Measurements from ENCODE around the gene COL15A1.

Gene COL15A1

DNA sequence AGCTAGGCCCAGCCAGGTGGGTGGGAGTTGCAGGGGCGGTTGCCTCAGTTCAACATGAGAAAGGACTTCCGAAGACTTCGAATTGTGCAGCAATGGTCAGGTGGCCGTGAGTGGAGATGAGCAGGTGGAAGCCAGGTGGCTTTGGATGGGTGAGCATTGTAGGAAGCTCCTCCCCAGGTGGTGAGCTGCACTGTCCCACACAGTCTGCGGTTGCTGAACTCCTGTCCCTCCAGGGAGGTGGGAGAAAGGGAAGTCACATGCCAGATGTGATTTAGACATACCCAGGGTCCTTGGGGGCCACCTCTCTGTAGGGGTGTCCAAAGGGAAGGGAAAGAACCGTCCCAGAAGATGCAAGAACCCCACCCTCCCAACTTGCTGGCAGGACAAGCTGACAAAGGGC is 30.4 kb downstream of the COL15A1 start:
- DNase-seq = no peak

DNA sequence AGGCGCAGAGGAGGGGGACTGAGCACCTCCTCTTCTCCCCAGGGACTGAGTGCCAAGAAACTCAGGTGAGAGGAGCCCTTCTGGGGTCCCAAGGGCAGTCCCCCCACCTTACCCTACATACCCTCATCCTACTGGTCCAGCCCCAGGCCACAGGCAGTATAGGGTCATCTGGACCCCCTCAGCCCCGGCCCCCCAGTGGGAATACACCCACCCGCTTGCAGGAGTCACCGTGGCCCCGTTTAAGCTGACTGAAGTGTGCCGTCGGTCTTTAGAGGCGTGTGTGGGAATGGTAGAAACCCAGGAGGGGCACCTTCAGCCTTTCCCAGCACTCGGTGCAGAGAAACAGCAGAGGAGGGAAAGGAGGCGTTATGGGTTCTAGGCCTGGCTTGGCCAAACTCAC is 30.8 kb downstream of the COL15A1 start:
- no peak for DNase-seq

DNA sequence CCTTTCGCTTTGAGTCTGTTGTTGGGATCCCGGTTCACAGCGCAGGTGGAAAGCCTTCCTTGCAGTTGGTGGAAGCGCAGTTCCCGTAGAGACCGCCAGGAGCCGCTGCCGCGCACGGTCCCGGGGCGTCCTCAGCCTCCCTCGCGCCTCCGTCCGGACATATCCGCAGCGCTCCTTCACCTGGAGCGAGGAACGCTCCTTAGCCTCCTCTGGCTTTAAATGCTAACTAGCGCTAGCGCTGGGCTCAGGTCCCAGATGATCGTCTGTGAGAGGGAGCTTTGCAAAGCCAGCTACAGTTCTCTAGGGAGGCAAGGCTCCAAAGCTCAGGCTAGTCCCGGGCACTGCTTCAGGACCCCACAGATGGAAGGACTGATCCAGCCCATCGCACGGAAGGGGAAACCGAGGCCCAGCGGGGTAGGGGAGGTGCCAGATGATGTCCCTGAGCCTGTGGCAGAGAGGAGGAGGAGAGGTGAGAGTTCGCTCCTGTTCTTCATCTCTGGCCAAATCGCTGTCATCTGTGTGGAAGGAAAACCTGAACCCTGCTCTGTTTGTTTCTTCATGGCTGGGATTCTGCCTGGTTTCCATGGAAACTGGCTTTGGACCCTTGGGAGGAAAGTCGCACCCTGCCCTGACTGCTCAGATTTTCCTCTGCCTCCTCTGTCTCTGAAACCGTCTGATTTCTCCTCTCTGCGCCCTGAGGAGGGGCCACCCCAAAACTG is 31.4 kb downstream of the COL15A1 start:
- DNase-seq = peak; percentile 50 to 76 (median 65)

DNA sequence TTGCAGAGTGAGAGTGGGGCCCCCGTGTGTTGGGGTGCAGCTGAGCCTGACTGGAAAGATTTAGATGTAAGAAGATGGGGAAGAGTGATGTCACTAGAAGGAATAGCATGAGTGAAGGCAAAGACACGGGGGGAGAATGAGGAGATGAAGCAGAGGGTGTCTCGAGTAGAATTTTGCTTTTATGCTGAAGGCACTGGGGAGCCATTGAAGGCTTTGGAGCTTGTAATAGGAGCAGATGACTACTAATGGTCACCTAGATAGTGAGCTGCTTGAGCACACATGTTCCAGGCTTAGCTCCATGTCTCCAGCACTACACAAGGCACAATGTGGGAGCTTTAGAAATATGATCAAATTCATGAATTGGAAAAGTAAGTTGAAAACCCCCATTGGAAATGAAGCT is 32.1 kb downstream of the COL15A1 start:
- DNase-seq = no peak

DNA sequence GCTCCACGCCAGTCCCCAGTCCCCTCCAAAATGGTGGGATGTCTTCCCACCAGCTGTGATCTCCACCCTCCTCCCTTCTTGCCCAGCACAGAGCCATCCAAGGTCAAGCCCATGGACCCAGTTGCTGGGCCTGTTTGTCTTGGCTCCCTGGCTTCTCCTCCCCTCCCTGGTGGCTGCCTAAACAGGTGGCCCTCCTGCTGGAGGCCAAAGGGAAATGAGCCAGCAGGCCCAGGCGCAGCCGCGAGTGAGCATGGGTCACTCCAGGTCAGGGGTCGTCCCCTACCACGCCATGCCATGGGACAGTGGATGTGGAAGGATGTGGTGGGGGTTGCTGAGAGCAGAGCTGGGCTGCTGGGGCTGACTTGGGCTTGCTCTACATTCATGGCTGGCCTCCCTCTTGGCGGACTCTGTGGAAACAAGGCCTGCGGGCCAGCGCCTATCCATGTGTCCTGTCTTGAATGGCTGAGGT is 33.6 kb downstream of the COL15A1 start:
- DNase-seq = no peak

DNA sequence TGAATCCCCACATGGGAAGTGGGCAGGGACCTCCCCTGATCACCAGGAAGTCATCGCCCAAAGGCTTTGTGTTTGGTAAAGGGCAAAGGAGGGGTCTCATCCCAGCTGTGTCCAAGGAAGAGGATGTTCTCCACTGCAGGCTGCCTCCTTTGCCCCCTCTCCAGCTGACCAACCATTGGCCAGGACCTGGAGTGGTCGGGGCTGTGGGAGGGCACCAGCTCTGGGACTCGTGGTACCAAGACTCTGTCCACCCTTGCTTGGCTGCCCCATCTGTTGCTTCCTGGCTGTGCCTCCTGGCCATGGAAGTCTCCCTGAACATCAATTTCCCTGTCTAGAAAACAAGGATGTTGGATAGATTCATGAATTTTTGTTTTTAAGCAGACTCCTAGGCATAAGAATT is 34.1 kb downstream of the COL15A1 start:
- DNase-seq = no peak

DNA sequence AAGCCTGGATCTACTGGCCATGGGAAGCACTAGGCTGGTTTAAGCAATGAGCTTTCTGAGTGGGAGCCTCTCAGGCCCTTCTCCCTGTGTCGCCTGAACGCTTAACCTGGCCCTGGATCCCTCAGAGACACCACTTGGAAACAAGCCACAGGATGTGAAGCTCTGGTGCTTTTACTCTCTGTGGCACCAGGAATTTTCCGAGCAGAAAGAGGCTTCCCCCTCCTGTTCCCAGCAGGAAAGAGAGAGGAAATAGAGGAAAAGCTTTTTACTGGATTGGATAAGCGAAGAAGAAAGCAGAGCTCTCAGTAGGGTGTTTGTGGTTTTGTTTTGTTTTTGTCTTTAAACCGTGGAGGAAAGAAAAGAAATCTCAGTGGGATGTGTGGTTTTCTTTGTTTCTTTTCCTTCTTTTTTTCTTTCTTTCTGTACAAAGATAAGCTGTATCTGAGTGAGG is 34.5 kb downstream of the COL15A1 start:
- no peak for DNase-seq

DNA sequence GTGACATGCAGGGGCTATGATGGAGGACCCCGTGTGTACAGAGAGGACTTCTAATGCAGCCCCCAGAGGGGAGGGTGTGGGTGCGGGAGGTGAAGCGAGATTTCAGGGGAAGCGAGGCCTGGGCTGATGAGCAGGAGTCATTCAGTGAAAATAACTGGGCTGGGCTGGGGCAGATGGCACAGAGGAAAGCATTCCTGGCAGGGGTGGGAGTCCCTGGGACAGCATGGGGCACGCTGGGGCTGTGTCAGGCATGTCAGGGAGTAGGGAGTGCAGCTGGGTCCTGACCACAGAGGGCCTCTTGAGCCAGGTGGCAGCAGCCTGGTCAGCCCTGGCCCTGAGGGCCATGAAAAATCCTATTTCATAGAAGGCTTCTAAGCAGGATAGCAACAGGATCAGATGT is 36.6 kb downstream of the COL15A1 start:
- DNase-seq = no peak

DNA sequence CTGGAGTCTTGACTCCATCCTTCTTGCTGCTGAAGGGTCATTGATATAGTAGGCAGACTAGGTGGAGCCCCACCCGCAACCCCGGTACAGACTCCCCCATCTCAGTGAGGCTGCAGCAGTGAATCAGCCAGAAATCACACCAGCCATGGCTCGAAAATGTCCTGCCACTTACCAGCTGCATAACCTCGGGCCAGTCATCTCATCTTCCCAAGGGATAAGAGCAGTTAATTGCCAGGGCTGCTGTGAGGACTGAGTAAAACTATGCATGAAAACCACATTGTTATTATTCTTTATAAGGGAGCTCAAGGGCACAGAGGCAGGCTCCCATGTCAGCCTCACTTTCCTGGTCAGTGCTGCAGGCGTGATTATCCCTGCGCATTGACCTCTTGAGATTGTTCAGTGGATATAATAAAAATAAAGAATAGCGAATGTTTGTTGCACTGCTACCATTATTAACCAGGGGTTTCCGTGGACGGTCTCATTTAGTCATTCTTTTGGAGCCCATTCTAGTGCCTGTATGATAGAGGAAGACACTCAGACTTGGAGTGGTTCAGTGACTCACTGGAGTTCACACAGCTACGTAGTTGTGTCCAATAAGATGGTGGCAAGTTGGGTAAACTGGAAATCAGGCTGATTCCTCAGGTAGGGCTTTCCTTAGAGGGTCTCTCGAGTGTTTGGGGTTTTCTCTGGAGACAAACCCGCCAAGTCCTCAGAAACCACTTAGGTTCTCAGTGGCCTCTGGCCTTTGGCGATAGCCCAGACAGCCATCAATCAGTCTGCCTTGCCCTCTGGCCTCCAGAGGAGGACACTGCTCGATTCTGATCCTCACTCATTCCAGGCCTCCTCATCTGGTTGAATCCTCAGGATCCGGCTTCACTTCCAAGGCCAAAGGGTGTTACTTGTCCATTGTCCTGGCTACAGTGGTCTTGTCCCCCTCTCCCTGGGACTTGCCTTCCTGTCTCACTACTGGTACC is 39.9 kb downstream of the COL15A1 start:
- DNase-seq = no peak

DNA sequence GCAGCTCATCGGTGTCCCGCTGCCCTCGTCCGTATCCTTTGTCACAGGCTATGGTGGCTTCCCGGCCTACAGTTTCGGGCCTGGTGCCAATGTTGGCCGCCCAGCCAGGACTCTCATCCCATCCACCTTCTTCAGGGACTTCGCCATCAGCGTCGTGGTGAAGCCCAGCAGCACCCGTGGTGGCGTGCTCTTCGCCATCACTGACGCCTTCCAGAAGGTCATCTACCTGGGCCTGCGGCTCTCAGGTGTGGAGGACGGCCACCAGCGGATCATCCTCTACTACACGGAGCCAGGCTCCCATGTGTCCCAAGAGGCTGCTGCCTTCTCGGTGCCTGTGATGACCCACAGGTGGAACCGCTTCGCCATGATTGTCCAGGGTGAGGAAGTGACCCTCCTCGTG is 41.9 kb downstream of the COL15A1 start:
- DNase-seq = no peak

DNA sequence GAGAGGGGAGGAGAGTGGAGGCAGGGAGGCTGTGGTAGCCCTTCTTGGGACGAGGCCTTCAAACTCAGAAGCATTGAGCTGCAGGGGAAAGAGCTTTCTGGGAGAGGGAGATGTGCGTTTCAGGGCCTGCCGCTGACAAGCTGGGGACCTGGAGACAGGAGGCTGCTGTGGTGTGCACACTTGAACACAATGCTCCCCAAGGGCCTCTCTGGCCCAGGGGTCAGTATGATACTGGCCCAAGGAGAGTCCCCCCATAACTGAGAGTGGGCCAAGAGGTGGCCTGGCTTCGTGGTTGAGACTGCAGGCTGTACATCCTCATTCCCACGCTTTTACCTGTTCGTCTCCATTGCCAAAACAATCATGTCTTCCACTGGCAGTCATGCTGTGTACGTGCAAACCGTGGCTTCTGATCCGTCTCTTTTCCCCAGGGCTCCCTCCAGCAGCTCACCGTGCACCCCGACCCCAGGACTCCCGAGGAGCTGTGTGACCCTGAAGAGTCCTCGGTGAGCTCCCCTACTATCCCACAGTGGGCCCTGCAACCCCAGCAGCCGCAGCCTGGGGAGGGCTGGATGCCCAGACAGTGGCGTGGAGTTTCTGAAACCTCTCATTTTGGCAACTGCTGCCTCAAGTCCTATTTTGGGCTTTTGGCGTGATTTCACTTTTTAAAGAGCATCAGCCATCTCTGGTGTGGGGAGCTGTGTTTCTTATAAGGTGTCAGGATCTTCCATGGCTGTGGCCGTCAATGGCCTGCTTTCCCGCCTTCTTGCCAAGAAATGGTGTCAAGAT is 43.4 kb downstream of the COL15A1 start:
- DNase-seq = no peak

DNA sequence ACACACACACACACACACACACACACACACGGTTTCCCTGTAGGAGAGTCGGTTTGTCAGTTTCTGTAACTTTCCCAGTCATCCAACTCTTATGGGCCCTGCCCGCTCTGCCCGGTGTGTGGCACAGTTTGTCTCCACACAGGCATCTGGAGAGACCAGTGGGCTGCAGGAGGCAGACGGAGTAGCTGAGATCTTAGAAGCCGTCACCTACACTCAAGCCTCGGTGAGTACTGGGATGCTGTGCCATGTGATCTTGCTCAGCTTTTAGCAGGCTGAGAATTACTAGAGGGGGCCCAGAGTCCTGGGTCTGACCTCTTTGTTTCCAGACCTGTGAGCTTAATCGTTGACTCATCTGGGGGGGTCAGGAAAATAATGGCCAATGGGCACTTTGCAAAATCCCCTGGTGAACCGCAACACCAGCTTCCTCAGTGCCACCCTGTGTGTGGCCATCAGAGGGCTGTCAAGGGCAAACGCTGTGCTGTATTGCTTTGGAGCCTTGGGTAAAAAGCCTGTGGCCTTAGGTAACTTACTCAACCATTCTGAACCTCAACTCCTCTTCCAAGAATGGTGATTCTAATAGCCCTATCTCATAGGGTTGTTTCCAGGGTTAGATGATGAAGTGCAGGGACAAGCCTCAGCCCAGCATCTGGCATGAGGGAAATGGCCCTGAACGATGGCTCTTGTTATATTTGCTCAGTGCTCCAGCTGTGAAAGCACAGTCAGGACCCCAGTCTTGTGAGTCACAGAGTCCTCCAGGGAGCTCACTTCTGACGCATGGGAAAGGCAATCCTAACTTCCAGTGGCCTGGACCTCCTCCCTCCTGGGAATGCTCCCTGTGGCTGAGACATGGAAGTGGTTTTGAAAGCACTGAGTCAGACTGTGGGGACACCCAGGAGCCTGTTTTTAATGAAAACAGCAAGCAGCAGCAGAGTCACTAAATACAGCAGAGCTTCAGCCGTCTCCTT is 45.6 kb downstream of the COL15A1 start:
- DNase-seq = no peak

DNA sequence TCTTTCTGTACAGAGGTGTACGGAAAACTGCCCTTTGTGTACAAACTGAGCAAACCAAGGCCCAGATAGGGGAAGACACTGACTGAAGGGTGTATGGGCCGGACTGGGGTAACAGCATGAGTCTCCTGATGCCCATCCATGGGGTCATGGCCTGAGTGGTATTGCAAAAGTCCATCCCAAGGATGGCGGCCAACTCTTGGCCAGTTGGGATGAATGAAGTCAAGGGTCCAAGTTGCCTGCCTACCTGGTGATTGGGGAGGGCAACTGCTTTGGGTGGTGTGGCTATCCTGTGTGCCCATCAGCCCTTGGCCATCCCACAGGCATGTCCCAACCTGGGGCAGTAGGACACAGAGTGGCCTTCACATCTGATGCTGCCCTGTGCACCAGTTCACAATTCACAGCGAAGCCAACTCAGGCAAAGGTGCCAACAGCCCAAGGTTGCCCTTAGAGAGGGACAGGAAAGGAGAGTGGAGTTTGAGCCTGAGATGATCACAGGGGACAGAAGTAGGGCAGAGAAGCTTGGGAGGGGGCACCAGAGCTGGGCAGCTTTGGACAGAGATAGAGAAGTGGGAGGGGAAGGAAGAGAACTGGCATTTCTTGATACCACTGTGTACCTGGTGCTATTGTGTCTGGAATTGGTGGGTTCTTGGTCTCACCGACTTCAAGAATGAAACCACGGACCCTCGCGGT is 46.6 kb downstream of the COL15A1 start:
- no peak for DNase-seq

DNA sequence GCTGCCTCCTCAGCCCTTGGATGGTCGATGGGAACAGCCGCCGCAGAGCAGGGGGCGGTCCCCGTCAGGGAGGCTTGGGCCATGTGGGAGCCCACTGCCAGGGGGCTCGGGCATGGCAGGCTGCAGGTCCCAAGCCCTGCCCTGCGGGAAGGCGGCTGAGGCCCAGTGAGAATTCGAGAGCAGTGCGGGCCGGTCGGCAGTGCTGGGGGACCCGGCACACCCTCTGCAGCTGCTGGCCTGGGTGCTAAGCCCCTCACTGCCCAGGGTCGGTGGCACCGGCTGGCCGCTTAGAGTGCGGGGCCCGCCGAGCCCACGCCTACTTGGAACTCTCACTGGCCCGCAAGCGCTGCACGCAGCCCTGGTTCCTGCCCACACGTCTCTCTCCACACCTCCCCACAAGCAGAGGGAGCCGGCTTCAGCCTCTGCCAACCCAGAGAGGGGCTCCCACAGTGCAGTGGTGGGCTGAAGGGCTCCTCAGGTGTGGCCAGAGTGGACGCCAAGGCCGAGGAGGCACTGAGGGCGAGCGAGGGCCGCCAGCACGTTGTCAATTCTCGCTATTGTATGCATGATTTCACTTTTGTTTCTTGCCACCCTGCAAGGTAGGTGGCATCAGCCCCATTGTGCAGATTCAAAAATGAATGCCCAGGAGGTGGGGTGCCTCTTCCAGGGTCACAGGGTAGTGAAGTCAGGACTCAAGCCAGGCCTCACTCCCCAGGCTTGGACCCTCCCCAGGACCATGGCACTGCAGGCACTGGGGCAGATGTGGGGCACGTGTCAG is 48.6 kb downstream of the COL15A1 start:
- no peak for DNase-seq

DNA sequence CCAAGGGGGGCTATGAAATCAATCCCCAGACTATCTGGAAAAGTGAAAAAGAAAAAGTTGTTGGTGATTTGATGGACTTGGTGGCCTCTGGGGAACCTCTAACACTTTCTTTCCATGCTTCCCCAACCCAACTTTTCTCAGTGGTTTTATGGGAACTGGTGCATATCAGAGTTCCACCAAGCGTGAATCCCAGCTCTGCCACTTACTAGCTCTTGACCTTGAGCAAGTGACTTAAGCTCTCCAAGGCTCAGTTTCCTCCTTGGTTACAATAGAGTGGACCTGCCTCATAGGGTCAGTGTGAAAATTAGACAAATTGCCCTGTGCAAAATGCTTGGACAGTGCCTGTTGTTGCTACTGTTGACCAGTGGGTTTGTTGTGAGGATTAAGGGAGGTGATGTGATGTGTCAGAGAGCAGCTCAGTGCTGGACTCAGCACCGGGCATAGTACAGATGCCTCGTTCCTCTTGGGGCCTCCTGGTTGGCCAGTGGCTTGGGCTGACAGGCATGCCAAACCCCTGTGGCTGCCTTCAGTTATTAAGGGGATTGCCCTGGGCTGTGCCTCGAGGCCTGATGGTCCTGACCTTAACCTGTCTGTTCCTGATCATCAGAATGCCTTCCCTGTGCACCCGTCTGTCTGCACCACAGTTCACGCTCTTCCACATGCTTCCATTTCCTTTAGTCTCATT is 49.3 kb downstream of the COL15A1 start:
- no peak for DNase-seq

DNA sequence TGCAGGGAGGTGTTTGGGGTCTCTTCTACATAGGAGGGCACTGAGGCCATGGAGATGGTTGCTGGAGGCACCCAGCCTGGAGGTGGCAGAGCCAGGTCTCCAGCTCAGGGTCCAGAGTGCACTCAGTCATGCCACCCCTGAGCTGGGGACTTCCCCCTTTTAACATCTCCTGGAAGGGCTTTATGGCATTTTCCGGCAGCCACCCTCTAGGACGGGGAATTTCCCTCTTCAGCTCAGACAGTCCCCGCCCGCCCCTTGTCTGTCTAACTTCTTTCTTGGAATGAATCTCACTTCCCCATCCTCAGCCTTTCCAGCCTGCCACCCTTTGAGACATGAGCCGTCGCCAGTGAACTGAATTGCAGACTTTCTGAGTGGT is 49.9 kb downstream of the COL15A1 start:
- peak in 2 of 5 experiments; percentile 14 to 15 for DNase-seq

DNA sequence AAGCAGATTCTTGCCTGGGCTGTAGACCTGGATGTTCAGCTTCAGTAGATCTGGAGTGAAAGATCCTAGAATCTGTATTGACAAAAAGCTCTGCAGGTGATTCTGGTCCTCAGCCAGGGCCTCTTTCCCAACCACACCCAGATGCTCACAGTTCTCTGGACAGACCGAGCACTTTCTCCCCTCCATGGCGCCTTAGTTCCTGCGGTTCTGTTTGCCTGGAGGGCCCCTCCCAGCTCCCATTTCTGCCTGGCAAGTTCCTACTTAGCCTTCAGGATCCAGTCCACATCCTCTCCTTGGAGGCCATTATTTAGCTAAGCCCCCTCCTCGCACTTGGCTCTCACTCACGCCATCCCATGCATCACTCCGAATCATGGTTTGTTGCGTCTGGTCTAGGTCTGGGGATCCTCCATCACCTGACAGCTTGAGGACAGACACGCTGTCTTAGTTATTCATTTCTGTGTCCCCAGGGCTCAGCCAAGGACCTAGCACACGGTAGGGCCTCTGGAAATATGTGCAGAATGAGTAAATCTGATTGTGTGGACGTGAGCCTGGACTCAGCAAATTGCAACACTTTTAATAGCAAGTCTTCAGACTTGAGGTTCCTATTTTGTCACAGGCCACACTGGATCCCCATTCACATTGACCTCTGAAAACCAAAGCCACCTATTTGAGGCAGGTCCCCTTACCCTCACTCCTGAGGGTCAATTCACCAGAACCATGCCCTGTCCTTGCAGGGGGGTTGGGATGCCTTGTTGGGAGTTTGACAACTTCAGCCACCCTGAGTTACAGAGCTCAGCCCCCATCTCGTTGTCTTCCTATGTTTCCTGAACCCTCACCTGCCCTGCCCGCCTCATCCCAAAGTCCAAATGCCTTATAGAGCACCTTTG is 50.7 kb downstream of the COL15A1 start:
- DNase-seq = no peak

DNA sequence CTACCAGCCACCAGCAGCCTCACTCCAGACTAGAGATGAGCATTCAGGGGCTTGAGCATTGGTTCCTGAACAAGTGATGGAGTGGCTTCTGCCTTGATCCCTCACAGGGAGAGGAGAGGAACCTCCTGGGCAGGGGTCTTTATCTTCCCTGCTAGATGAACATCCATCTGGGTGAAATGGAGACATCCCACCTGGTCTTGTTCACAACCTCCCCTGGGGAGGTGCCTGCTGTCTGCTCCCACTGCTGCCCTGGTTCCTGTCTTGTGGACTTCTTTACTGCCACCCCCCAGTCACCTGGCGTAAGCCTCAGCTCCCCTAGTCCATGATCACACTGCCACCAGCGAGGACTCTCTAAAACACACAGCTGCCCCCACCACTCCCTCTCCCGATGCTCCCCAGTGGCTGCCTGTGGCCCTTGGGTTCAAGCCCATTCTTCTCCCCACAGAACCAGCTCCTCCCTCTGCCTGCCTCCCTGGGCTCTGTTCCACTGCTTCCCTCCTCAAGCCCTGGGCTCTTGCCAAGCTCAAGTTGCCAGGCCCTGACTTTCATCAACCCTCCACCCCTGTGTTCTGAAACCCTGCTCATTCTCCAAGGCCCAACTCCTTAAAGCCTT is 51.5 kb downstream of the COL15A1 start:
- no peak for DNase-seq

Measured in T-helper 2 cell (primary cell).